Activated CD4-positive, alpha-beta memory T cell treated with anti-CD3 and anti-CD28 coated beads for 36 hours (primary cell): Measurements from ENCODE around the gene IQSEC3. TPM values are rescaled to one million over a fixed set of nuclear protein-coding genes. Genes with fewer than 3 reads are reported as not detected.
"Not testable (repeated sequence)": the region's sequence is repeated elsewhere in the genome, so short reads cannot be mapped to it uniquely, and the experiment has no call there.

ENCODE experiments used
- CTCF ChIA-PET: fragments of 350-600 bp; sonication (Branson Sonifier 250); formaldehyde crosslinking; loops from one replicate; lab custom pipeline; 2021; ENCODE audit warnings: antibody characterized with exemption, inconsistent platforms; lab: Charles Lee
- POLR2A ChIA-PET: fragments of 350-600 bp; sonication (Branson Sonifier 250); formaldehyde crosslinking; loops from one replicate; lab custom pipeline; 2021; ENCODE audit warnings: antibody characterized with exemption; lab: Charles Lee
- DNase-seq: peaks from one replicate; pipeline ENCODE4 v3.0.0-alpha.2; 2020
- H3K27ac Mint-ChIP-seq: one replicate; pipeline ENCODE4 v1.8.0; 2021; ENCODE audit warnings: mixed read lengths
- H3K27me3 Mint-ChIP-seq: one replicate; pipeline ENCODE4 v1.8.0; 2021; ENCODE audit warnings: mixed read lengths
- H3K36me3 Mint-ChIP-seq: one replicate; pipeline ENCODE4 v1.8.0; 2021; ENCODE audit warnings: mixed read lengths
- H3K4me1 Mint-ChIP-seq: one replicate; pipeline ENCODE4 v1.8.0; 2021; ENCODE audit warnings: low read depth, mixed read lengths
- H3K4me3 Mint-ChIP-seq: one replicate; pipeline ENCODE4 v1.8.0; 2021; ENCODE audit warnings: mild to moderate bottlenecking, mixed read lengths
- H3K9me3 Mint-ChIP-seq: one replicate; pipeline ENCODE4 v1.8.0; 2021; ENCODE audit warnings: mixed read lengths
- intact Hi-C: fragments of 100-400 bp; cut with micrococcal nuclease; formaldehyde crosslinking; loops from one replicate; pipeline ENCODE4 v1.15.1; 2023
- total RNA-seq, 2 experiments: library from RNA; stranded (reverse); gene quantifications; one replicate each; pipeline ENCODE4 v1.2.3, GENCODE V29; 2021

Gene IQSEC3
- total RNA-seq, 2 experiments from 2014 or later = 0.17 to 0.29 TPM

- H3K4me1 Mint-ChIP-seq, H3K36me3 Mint-ChIP-seq, H3K9me3 Mint-ChIP-seq, DNase-seq, H3K27ac Mint-ChIP-seq, POLR2A ChIA-PET, intact Hi-C loops, CTCF ChIA-PET, H3K4me3 Mint-ChIP-seq: not testable (repeated sequence)
- peaks cover 47% of the 10 kb centered on the region for H3K27me3 Mint-ChIP-seq
Measured at GRCh38 chr12:76551-76950, 10.0 kb downstream of the IQSEC3 start.

DNA sequence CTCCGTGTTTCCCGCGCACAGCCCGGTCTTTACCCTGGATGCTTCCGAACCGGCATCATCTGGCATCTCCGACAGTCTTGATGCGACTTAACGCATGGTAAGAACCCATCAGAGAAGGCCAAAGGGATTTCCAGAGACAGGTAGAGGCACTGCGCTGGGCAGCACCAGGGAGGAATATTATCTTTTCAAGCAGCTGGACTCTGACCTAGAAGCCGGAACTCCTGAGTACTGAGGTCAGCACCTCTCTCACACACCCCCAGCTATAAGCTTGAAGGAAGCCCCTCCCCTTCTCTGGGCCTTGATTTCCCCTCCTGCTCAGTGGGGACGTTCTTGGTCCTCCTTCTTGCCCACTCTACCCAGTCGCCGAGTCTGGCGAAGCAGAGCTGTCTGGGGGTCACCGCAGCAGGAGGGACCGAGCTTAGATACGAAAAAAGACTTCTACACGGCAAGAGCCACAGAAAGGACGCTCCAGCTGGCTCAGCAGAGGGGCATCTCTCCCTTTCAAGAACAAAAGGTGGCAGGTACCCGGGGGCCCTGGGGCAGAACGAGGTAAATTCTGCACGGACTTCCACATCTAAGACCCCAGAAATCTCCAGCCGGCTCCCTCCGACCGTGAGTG, 10.6 kb downstream of the IQSEC3 start:
- H3K36me3 Mint-ChIP-seq, DNase-seq, H3K4me3 Mint-ChIP-seq, H3K27ac Mint-ChIP-seq, intact Hi-C loops, POLR2A ChIA-PET, H3K4me1 Mint-ChIP-seq, H3K9me3 Mint-ChIP-seq, CTCF ChIA-PET: not testable (repeated sequence)
- H3K27me3 Mint-ChIP-seq = peaks cover 44% of the 10 kb centered on the region

DNA sequence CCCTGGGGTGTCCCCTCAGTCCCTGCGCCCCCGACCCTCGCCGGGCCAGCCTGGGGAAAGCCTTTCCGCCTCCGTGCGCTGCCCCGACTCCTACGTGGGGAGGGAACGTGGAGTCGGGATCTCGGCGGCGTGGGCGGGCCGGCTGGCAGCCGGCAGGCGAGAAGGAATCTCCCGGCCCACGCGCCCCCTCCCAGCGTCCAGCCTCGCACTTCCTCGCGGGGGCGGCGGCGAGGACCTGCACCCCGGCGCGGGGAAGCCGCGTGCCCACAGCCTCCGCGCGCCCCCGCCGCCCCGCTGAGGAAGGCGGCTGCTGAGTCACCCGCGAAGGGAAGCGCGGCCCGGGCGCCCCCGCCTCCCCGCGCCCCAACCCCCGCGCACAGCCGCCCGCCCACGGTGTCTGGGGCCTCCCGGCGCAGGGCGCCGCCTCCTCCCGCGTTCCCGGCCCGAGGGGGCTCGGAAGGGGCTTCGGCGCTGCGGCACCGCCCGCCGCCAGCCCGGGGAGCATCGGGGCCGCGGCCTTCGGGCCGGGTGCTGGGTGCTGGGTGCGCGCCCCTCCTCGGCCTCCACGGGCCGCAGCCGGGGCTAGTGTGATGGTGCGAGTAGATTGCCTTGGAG, 11.3 kb downstream of the IQSEC3 start:
- DNase-seq = not testable (repeated sequence)

GRCh38 chr12:78981-79380, 12.4 kb downstream of the IQSEC3 start:
- POLR2A ChIA-PET = no interaction called here
- DNase-seq = no peak
- Mint-ChIP-seq H3K9me3 (no peaks in the 10 kb centered on the region), H3K4me1 (no peaks in the 10 kb centered on the region), H3K4me3 (no peak overlapping the region), H3K27me3 (peaks cover 49% of the 10 kb centered on the region), H3K27ac (no peak overlapping the region), H3K36me3 (no peaks in the 10 kb centered on the region)
- intact Hi-C loops = no loop called here
- CTCF ChIA-PET = no interaction called here

More for the DNA sequence above, 11.3 kb downstream of the IQSEC3 start:
- CTCF ChIA-PET, H3K27ac Mint-ChIP-seq, H3K36me3 Mint-ChIP-seq, H3K4me3 Mint-ChIP-seq, H3K4me1 Mint-ChIP-seq, intact Hi-C loops, H3K9me3 Mint-ChIP-seq, POLR2A ChIA-PET: not testable (repeated sequence)
- H3K27me3 Mint-ChIP-seq = peaks cover 46% of the 10 kb centered on the region

DNA sequence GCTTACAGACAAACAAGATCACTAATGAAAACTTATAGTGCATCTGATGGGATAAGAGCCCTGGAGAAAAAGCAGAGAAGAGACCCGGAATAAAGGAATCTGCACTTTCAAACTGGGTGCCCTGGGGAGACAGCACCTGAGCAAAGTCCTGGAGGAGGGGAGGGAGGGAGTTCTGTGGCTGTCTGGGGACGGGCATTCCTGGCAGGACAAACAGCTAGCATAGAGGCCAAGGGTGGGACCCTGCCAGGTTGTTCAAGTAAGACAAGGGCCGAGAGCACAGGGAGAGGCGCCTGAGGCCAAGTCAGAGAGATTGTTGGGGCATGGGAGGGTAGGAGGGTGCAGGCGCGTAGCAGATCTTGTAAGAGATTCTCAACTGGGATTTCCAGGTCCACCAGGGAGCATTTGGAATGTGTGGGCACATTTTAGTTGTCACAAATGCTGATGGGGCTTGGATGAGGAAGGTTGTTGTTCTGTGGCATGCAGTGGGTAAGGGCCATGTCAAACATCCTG, 14.2 kb downstream of the IQSEC3 start:
- no peaks in the 10 kb centered on the region for H3K36me3 Mint-ChIP-seq
- H3K4me1 Mint-ChIP-seq = no peaks in the 10 kb centered on the region
- intact Hi-C loops = no loop called here
- H3K27me3 Mint-ChIP-seq = peaks cover 40% of the 10 kb centered on the region
- ChIA-PET POLR2A (no interaction called here), CTCF (no interaction called here)
- no peak overlapping the region for H3K4me3 Mint-ChIP-seq
- no peaks in the 10 kb centered on the region for H3K9me3 Mint-ChIP-seq
- DNase-seq = no peak
- no peak overlapping the region for H3K27ac Mint-ChIP-seq

DNA sequence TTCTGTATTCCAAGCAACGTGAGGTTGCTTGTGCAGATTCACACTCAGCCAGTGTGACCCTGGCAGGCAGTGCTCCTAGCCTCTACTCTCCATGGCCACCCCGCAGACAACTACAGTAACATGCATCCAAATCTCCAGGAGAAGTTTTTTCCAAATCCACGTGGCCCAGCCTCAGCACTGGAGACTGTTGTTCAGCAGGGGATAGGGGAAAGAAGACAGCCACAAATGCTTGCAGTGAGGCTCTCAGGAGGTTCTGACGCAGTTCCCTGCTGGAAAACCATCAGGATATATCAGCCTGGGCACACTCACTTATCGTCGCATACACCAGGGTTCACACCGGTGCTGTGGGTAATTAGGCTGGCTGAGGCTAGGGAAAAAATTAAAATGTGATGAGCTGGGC, 16.2 kb downstream of the IQSEC3 start:
- Mint-ChIP-seq H3K4me1 (no peaks in the 10 kb centered on the region), H3K9me3 (no peaks in the 10 kb centered on the region), H3K27me3 (peaks cover 27% of the 10 kb centered on the region), H3K27ac (no peak overlapping the region), H3K36me3 (no peaks in the 10 kb centered on the region), H3K4me3 (no peak overlapping the region)
- intact Hi-C loops = no loop called here
- ChIA-PET CTCF (no interaction called here), POLR2A (no interaction called here)
- DNase-seq = no peak

GRCh38 chr12:84056-84455, 17.5 kb downstream of the IQSEC3 start:
- H3K27me3 Mint-ChIP-seq = peaks cover 25% of the 10 kb centered on the region
- intact Hi-C loops = no loop called here
- H3K9me3 Mint-ChIP-seq = no peaks in the 10 kb centered on the region
- H3K36me3 Mint-ChIP-seq = no peaks in the 10 kb centered on the region
- POLR2A ChIA-PET = no interaction called here
- H3K4me3 Mint-ChIP-seq = no peak overlapping the region
- CTCF ChIA-PET = no interaction called here
- no peak overlapping the region for H3K27ac Mint-ChIP-seq
- no peaks in the 10 kb centered on the region for H3K4me1 Mint-ChIP-seq
- DNase-seq = no peak

DNA sequence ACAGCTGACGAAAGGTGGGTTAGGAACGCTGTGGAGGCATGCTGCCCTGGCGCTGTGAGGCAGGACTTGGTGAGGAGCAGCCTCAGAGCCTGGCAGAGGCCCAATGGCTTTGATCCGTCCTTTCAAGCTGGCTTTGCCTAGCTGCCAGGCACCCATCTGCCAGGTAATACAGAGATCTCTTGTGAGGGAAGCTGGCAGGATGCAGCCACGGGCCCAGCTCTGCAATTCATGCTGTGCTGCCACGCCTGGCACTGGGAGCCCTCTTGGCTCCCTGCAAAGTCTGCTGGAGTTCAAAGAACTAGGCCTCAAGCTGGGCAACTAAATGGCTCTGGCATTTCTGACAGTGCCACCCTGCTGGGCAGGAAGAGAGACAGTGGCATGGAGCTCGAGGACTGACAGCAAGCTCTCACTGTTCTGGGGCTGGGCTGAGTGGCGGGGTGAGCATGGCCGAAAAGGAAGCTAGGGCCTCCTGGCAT, 18.7 kb downstream of the IQSEC3 start:
- intact Hi-C loops = no loop called here
- ChIA-PET POLR2A (no interaction called here), CTCF (interaction anchor here (0.9 kb wide), 1 partner anchor 134 kb away, joined by 3 read pairs; no protein-coding TSS in a partner anchor)
- Mint-ChIP-seq H3K27ac (no peak overlapping the region), H3K4me1 (no peaks in the 10 kb centered on the region), H3K27me3 (peaks cover 21% of the 10 kb centered on the region), H3K36me3 (no peaks in the 10 kb centered on the region), H3K9me3 (peaks cover 9% of the 10 kb centered on the region), H3K4me3 (no peak overlapping the region)
- DNase-seq = no peak

GRCh38 chr12:87315-87714, 20.7 kb downstream of the IQSEC3 start:
- ChIA-PET CTCF (no interaction called here), POLR2A (no interaction called here)
- Mint-ChIP-seq H3K27me3 (peaks cover 9% of the 10 kb centered on the region), H3K4me3 (no peak overlapping the region), H3K9me3 (peaks cover 9% of the 10 kb centered on the region), H3K4me1 (no peaks in the 10 kb centered on the region), H3K36me3 (no peaks in the 10 kb centered on the region), H3K27ac (no peak overlapping the region)
- intact Hi-C loops = no loop called here
- no peak for DNase-seq

DNA sequence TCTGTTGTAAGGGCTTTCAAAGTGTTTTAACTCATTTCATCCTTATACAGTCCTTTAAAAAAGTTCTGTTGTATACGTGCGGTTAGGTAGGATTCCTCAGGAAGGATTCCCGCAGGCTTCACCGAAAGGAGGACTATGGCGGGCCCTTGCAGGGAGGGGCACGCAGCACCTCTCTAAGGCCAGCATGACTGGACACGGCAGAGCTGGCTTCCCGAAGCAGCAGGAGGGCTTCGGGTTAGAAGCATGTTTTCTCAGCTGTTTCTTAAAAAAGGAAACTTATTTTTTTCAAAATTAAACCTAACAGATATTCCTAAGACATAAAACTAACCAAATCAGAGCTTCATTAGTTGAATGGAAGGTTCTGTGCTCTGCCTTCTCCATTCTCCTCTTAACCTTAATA, 21.3 kb downstream of the IQSEC3 start:
- intact Hi-C loops = no loop called here
- H3K27me3 Mint-ChIP-seq = peaks cover 8% of the 10 kb centered on the region
- no peak for DNase-seq
- no peaks in the 10 kb centered on the region for H3K36me3 Mint-ChIP-seq
- H3K9me3 Mint-ChIP-seq = peaks cover 9% of the 10 kb centered on the region
- no peaks in the 10 kb centered on the region for H3K4me1 Mint-ChIP-seq
- no peak overlapping the region for H3K4me3 Mint-ChIP-seq
- H3K27ac Mint-ChIP-seq = no peak overlapping the region
- ChIA-PET POLR2A (no interaction called here), CTCF (no interaction called here)

- Mint-ChIP-seq H3K27ac (no peak overlapping the region), H3K36me3 (no peaks in the 10 kb centered on the region), H3K9me3 (peaks cover 11% of the 10 kb centered on the region), H3K4me1 (no peaks in the 10 kb centered on the region), H3K4me3 (no peak overlapping the region), H3K27me3 (peaks cover 5% of the 10 kb centered on the region)
- ChIA-PET POLR2A (no interaction called here), CTCF (no interaction called here)
- intact Hi-C loops = no loop called here
- DNase-seq = no peak
Measured at GRCh38 chr12:89653-90052, 23.1 kb downstream of the IQSEC3 start.

GRCh38 chr12:91213-91612, 24.6 kb downstream of the IQSEC3 start:
- H3K9me3 Mint-ChIP-seq = peaks cover 11% of the 10 kb centered on the region
- H3K27ac Mint-ChIP-seq = no peak overlapping the region
- peaks cover 8% of the 10 kb centered on the region for H3K27me3 Mint-ChIP-seq
- no peak overlapping the region for H3K4me3 Mint-ChIP-seq
- no peaks in the 10 kb centered on the region for H3K36me3 Mint-ChIP-seq
- H3K4me1 Mint-ChIP-seq = no peaks in the 10 kb centered on the region
- POLR2A ChIA-PET = no interaction called here
- CTCF ChIA-PET = no interaction called here
- DNase-seq = no peak
- intact Hi-C loops = no loop called here
